GM19035 (cell line): ENCODE data around the gene ARFGAP3.
"Not testable (repeated sequence)": the region's sequence is repeated elsewhere in the genome, so short reads cannot be mapped to it uniquely, and the experiment has no call there.

Experiments
- ATAC-seq: cut with Tn5 transposase; IDR thresholded peaks from one replicate; pipeline ENCODE4 v1.9.1; 2021; ENCODE audit not compliant: unreplicated experiment

Gene ARFGAP3

GRCh38 chr22:42770941-42771647 is 86.0 kb downstream of the ARFGAP3 start:
- ATAC-seq = no peak

- no peak for ATAC-seq
These were observed 86.7 kb downstream of the ARFGAP3 start for GRCh38 chr22:42770448-42770726.

- peak; percentile 71 for ATAC-seq
These were observed 87.3 kb downstream of the ARFGAP3 start for GRCh38 chr22:42769574-42770447.

GRCh38 chr22:42769238-42769573 is 87.9 kb downstream of the ARFGAP3 start:
- ATAC-seq = no peak

GRCh38 chr22:42768385-42769035 is 88.6 kb downstream of the ARFGAP3 start:
- no peak for ATAC-seq

GRCh38 chr22:42766860-42767259 is 90.2 kb downstream of the ARFGAP3 start:
- ATAC-seq = no peak

GRCh38 chr22:42764895-42765363 is 92.1 kb downstream of the ARFGAP3 start:
- no peak for ATAC-seq

GRCh38 chr22:42763965-42764480 is 93.0 kb downstream of the ARFGAP3 start:
- ATAC-seq = no peak

GRCh38 chr22:42760806-42761565 is 96.1 kb downstream of the ARFGAP3 start:
- ATAC-seq = no peak

- no peak for ATAC-seq
These were observed 98.0 kb downstream of the ARFGAP3 start for GRCh38 chr22:42758931-42759629.

GRCh38 chr22:42755553-42755952 is 101.5 kb downstream of the ARFGAP3 start:
- ATAC-seq = not testable (repeated sequence)

GRCh38 chr22:42755121-42755520 is 102.0 kb downstream of the ARFGAP3 start:
- not testable (repeated sequence) for ATAC-seq

GRCh38 chr22:42754658-42755057 is 102.4 kb downstream of the ARFGAP3 start:
- ATAC-seq = no peak

- no peak for ATAC-seq
These were observed 104.2 kb downstream of the ARFGAP3 start for GRCh38 chr22:42752912-42753311.

GRCh38 chr22:42752230-42752746 is 104.8 kb downstream of the ARFGAP3 start:
- no peak for ATAC-seq

GRCh38 chr22:42750421-42750820 is 106.7 kb downstream of the ARFGAP3 start:
- ATAC-seq = not testable (repeated sequence)

- no peak for ATAC-seq
These were observed 109.2 kb downstream of the ARFGAP3 start for GRCh38 chr22:42747701-42748513.
